HEK293 (cell line): Measurements from ENCODE around the gene KCNIP4.

Experiments used
- CTCF ChIA-PET: fragments of 350-600 bp; formaldehyde crosslinking; extraction: SDS; loops from one replicate; lab custom pipeline; 2021; ENCODE audit warnings: antibody characterized with exemption; lab: Yijun Ruan, JAX
- POLR2A ChIA-PET: fragments of 300-600 bp; formaldehyde crosslinking; extraction: SDS; loops from one replicate; lab custom pipeline; 2020; ENCODE audit warnings: antibody characterized with exemption, inconsistent platforms; lab: Yijun Ruan, JAX
- H3K27ac ChIP-seq: fragments of 200-500 bp; sonication (Bioruptor generic); 2 replicates; pipeline ENCODE4 v1.5.1; 2014; ENCODE audit warnings: low read depth, low read length, control low read depth, inconsistent platforms; ENCODE audit errors: extremely low read depth
- H3K36me3 ChIP-seq, 2 experiments: fragments of 200-500 bp in 1 of 2; sonication (Bioruptor generic) in 1 of 2; 1 replicate in 1 of 2; 2 replicates in 1 of 2; pipeline ENCODE4 v1.5.1; 2014 to 2017; ENCODE audit warnings: inconsistent platforms in 2 of 2, low read length in 2 of 2; ENCODE audit not compliant: control insufficient read depth in 2 of 2, insufficient read depth in 1 of 2
- H3K4me1 ChIP-seq: fragments of 200-500 bp; sonication (Bioruptor generic); 2 replicates; pipeline ENCODE4 v1.5.1; 2014; ENCODE audit warnings: mild to moderate bottlenecking, low read length, inconsistent platforms; ENCODE audit not compliant: control insufficient read depth, insufficient read depth
- H3K4me3 ChIP-seq: 2 replicates; pipeline ENCODE4 v1.5.1; 2011; ENCODE audit warnings: low read depth, mild to moderate bottlenecking, control low read depth, low read length, moderate library complexity
- H3K9me3 ChIP-seq: fragments of 200-500 bp; sonication (Bioruptor generic); 2 replicates; pipeline ENCODE4 v1.5.1; 2014; ENCODE audit warnings: low read depth, low read length, inconsistent platforms; ENCODE audit not compliant: control insufficient read depth, insufficient read depth
- GLI2 ChIP-seq: fragments of 450-650 bp; formaldehyde crosslinking; IDR thresholded peaks from 2 replicates; pipeline ENCODE4; 2017; ENCODE audit warnings: missing biosample characterization, missing genetic modification characterization, low read depth, borderline replicate concordance
- HOXD13 ChIP-seq: sonication (generic); formaldehyde crosslinking; IDR thresholded peaks from 2 replicates; pipeline ENCODE4 v1.8.0; 2022; ENCODE audit warnings: missing genetic modification reagents, borderline replicate concordance
- IKZF3 ChIP-seq: fragments of 450-650 bp; IDR thresholded peaks from 2 replicates; pipeline ENCODE4 v1.5.0; 2018; ENCODE audit warnings: missing biosample characterization, mild to moderate bottlenecking, missing genetic modification characterization, moderate library complexity
- KLF9 ChIP-seq: fragments of 450-650 bp; formaldehyde crosslinking; IDR thresholded peaks from 2 replicates; pipeline ENCODE4 v1.5.1; 2016; ENCODE audit warnings: missing biosample characterization, missing genetic modification characterization, low read depth
- PRDM10 ChIP-seq: fragments of 450-650 bp; formaldehyde crosslinking; IDR thresholded peaks from 2 replicates; pipeline ENCODE4 v1.5.1; 2016; ENCODE audit warnings: missing biosample characterization, missing genetic modification characterization
- REST ChIP-seq: fragments of 450-650 bp; formaldehyde crosslinking; IDR thresholded peaks from 2 replicates; pipeline ENCODE4 v1.5.1; 2016; ENCODE audit warnings: missing biosample characterization, missing genetic modification characterization
- ZEB2 ChIP-seq: fragments of 450-650 bp; formaldehyde crosslinking; IDR thresholded peaks from 2 replicates; pipeline ENCODE4 v1.5.1; 2016; ENCODE audit warnings: missing biosample characterization, missing genetic modification characterization
- ZFP41 ChIP-seq: fragments of 450-650 bp; formaldehyde crosslinking; IDR thresholded peaks from 2 replicates; pipeline ENCODE4 v1.5.1; 2016; ENCODE audit warnings: missing biosample characterization, missing genetic modification characterization, borderline replicate concordance
- ZNF114 ChIP-seq: fragments of 450-650 bp; formaldehyde crosslinking; IDR thresholded peaks from 2 replicates; pipeline ENCODE4 v1.5.0; 2017; ENCODE audit warnings: missing biosample characterization, missing genetic modification characterization
- ZNF211 ChIP-seq: fragments of 450-650 bp; formaldehyde crosslinking; IDR thresholded peaks from 2 replicates; pipeline ENCODE4 v1.5.1; 2016; ENCODE audit warnings: low read depth, missing biosample characterization, missing genetic modification characterization
- ZNF214 ChIP-seq: fragments of 450-650 bp; formaldehyde crosslinking; IDR thresholded peaks from 2 replicates; pipeline ENCODE4 v1.5.1; 2017; ENCODE audit warnings: missing biosample characterization, mild to moderate bottlenecking, missing genetic modification characterization, borderline replicate concordance
- ZNF26 ChIP-seq: fragments of 450-650 bp; formaldehyde crosslinking; IDR thresholded peaks from 2 replicates; pipeline ENCODE4 v1.5.1; 2016; ENCODE audit warnings: missing biosample characterization, missing genetic modification characterization
- ZNF391 ChIP-seq: fragments of 450-650 bp; formaldehyde crosslinking; IDR thresholded peaks from 2 replicates; pipeline ENCODE4 v1.5.1; 2016; ENCODE audit warnings: low read depth, missing biosample characterization, missing genetic modification characterization, borderline replicate concordance
- ZNF416 ChIP-seq: fragments of 450-650 bp; formaldehyde crosslinking; IDR thresholded peaks from 2 replicates; pipeline ENCODE4 v1.5.1; 2016; ENCODE audit warnings: missing biosample characterization, missing genetic modification characterization
- ZNF529 ChIP-seq: fragments of 450-650 bp; formaldehyde crosslinking; IDR thresholded peaks from 2 replicates; pipeline ENCODE4 v1.5.1; 2017; ENCODE audit warnings: missing genetic modification characterization, missing biosample characterization; ENCODE audit not compliant: insufficient replicate concordance
- ZNF571 ChIP-seq: fragments of 450-650 bp; formaldehyde crosslinking; IDR thresholded peaks from 2 replicates; pipeline ENCODE4 v1.5.0; 2017; ENCODE audit warnings: missing biosample characterization, missing genetic modification characterization
- ZNF626 ChIP-seq: fragments of 450-650 bp; sonication (Bioruptor Pico); formaldehyde crosslinking; IDR thresholded peaks from 2 replicates; pipeline ENCODE4 v1.5.1; 2018; ENCODE audit warnings: missing biosample characterization, missing genetic modification characterization, inconsistent platforms
- ZNF658 ChIP-seq: fragments of 450-650 bp; formaldehyde crosslinking; IDR thresholded peaks from 2 replicates; pipeline ENCODE4; 2016; ENCODE audit warnings: missing biosample characterization, missing genetic modification characterization
- ZNF776 ChIP-seq: fragments of 450-650 bp; formaldehyde crosslinking; IDR thresholded peaks from 2 replicates; pipeline ENCODE4 v1.5.0; 2017; ENCODE audit warnings: missing biosample characterization, missing genetic modification characterization, borderline replicate concordance
- ZSCAN5A ChIP-seq: fragments of 450-650 bp; formaldehyde crosslinking; IDR thresholded peaks from 2 replicates; pipeline ENCODE4 v1.5.1; 2016; ENCODE audit warnings: missing biosample characterization, missing genetic modification characterization
- TF ChIP-seq, protein P1 (sequence below): fragments of 450-650 bp; formaldehyde crosslinking; IDR thresholded peaks from 2 replicates; pipeline ENCODE4 v1.5.1; 2016; ENCODE audit warnings: missing biosample characterization, missing genetic modification characterization

Gene KCNIP4

DNA sequence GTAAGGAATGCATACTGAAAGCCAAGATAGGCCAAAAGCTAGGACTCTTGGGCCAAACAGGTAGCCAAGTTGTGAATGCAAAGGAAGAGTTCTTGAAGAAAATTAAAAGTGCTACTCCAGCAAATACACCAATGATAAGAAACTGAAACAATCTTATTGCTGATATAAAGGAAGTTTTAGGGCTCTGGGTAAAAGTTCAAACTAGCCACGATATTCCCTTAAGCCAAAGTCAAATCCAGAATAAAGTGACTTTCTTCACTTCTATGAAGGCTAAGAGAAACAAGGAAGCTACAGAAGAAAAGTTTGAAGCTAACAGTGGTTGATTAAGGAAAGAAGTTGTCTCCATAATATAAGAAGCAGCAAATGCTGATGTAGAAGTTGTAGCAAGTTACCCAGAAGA lies 850.7 kb downstream of the KCNIP4 start:
- H3K27ac ChIP-seq: no peak overlapping the region
- POLR2A ChIA-PET: no interaction called here
- TF ChIP-seq REST (tag by site-specific recombination) (no peak), ZNF776 (tag by site-specific recombination) (no peak), ZSCAN5A (no peak), ZEB2 (tag by site-specific recombination) (no peak), ZNF529 (tag by site-specific recombination) (no peak), ZNF571 (tag by site-specific recombination) (no peak), GLI2 (tag by site-specific recombination) (no peak), ZNF114 (tag by site-specific recombination) (no peak), ZNF626 (tag by site-specific recombination) (no peak), ZFP41 (tag by site-specific recombination) (no peak), IKZF3 (tag by site-specific recombination) (no peak)
- TF ChIP-seq, all 188 proteins: peak for 0
- Histone ChIP-seq H3K4me1 (no peaks in the 10 kb centered on the region), H3K36me3 (no peaks in the 10 kb centered on the region), H3K9me3 (no peaks in the 10 kb centered on the region), H3K4me3 (no peak overlapping the region)
- CTCF ChIA-PET: no interaction called here

DNA sequence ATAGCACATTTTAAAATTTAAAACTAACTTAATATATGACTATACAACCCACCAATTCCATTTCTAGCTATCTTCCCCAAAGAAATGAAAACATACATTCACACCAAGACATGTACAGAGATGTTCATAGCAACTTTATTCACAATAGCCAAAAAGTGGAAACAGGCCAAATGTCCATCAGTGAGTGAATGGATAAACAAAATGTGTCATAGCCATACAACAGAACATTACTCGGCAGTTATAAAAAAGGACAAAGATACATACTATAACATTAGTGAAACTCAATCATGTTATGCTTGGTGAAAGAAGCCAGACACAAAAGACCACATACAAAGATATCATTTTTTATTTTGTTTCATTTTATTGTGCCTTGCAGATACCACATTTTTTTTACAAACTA lies 851.5 kb downstream of the KCNIP4 start:
- Histone ChIP-seq H3K36me3 (no peaks in the 10 kb centered on the region), H3K4me1 (no peaks in the 10 kb centered on the region), H3K4me3 (no peak overlapping the region), H3K9me3 (no peaks in the 10 kb centered on the region), H3K27ac (no peak overlapping the region)
- ChIA-PET POLR2A (no interaction called here), CTCF (interaction anchor here (0.6 kb wide), 1 partner anchor 670 kb away, joined by 3 read pairs; no protein-coding TSS in a partner anchor)
- TF ChIP-seq, protein P1, sequence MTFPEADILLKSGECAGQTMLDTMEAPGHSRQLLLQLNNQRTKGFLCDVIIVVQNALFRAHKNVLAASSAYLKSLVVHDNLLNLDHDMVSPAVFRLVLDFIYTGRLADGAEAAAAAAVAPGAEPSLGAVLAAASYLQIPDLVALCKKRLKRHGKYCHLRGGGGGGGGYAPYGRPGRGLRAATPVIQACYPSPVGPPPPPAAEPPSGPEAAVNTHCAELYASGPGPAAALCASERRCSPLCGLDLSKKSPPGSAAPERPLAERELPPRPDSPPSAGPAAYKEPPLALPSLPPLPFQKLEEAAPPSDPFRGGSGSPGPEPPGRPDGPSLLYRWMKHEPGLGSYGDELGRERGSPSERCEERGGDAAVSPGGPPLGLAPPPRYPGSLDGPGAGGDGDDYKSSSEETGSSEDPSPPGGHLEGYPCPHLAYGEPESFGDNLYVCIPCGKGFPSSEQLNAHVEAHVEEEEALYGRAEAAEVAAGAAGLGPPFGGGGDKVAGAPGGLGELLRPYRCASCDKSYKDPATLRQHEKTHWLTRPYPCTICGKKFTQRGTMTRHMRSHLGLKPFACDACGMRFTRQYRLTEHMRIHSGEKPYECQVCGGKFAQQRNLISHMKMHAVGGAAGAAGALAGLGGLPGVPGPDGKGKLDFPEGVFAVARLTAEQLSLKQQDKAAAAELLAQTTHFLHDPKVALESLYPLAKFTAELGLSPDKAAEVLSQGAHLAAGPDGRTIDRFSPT: no peak
- no peak for TF ChIP-seq ZSCAN5A
- TF ChIP-seq PRDM10 (tag by site-specific recombination): no peak
- no peak for TF ChIP-seq ZNF658 (tag by site-specific recombination)
- TF ChIP-seq HOXD13 (CRISPR knock-in tag): no peak
- no peak for TF ChIP-seq KLF9 (tag by site-specific recombination)
- no peak for TF ChIP-seq ZNF416 (tag by site-specific recombination)
- TF ChIP-seq ZNF214 (tag by site-specific recombination): no peak
- TF ChIP-seq ZNF211 (tag by site-specific recombination): no peak
- no peak for TF ChIP-seq ZNF26 (tag by site-specific recombination)
- no peak for TF ChIP-seq ZNF391 (tag by site-specific recombination)
